ENCODE data around the gene PPA1. TPM values are rescaled to one million over a fixed set of nuclear protein-coding genes. Genes with fewer than 3 reads are reported as not detected.
"Not testable (repeated sequence)": the region's sequence is repeated elsewhere in the genome, so short reads cannot be mapped to it uniquely, and the experiment has no call there.

Gene PPA1
- total RNA-seq, 2 experiments from 2014 or later = 69.0 to 69.3 TPM

DNA sequence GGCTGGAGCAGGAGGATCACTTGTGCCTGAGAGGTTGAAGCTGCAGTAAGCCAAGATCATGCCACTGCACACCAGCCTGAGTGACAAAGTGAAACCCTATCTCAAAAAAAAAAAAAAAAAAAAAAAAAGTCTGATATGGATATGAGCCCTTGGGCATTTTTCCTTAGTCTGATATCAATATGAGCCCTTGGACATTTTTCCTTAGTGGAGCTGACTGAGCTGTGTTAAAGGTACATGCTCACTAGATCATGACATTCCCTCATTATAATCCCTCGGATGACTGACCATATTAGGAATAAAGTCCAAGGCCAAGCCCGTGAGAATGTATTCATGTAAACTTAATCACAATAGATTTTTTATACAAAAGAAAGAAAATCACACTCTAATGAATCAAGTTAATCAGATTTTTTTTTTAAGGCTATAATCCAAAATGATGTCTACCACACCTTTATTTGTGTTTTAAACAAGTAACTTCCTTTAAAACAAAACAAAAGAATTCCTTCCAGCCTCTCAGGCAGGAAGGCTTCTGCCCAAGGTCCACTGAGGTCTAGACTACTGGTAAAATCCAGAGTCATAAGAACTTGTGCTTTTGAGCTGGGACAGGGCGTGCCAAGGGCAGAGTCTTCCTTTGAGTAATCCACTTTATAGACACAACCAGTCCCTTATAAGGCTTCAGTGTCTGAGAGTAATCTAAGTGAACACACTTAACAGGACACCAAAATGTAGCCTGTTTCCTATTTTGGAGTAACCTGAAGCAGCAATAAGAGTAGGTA, 5.5 kb downstream of the PPA1 start:
- Histone ChIP-seq H3K4me3 (ENCODE audit: low read length) (no peak overlapping the region), H3K36me3 (ENCODE audit: insufficient read depth, low read length) (peaks cover 13% of the 10 kb centered on the region), H3K27ac (ENCODE audit: low read depth in 1 of 2, low read length in 2 of 2) (no peak overlapping the region), H3K27me3 (ENCODE audit: control insufficient read depth in 1 of 2, insufficient read depth in 2 of 2, low read length in 2 of 2) (no peaks in the 10 kb centered on the region), H3K9me3 (ENCODE audit: control insufficient read depth in 1 of 2, insufficient read depth in 1 of 2, low read length in 2 of 2) (no peaks in the 10 kb centered on the region), H3K4me1 (ENCODE audit: insufficient read depth, low read length) (peaks cover 17% of the 10 kb centered on the region)
- ATAC-seq (ENCODE audit: poor library complexity) = no peak
- TF ChIP-seq, protein P1, sequence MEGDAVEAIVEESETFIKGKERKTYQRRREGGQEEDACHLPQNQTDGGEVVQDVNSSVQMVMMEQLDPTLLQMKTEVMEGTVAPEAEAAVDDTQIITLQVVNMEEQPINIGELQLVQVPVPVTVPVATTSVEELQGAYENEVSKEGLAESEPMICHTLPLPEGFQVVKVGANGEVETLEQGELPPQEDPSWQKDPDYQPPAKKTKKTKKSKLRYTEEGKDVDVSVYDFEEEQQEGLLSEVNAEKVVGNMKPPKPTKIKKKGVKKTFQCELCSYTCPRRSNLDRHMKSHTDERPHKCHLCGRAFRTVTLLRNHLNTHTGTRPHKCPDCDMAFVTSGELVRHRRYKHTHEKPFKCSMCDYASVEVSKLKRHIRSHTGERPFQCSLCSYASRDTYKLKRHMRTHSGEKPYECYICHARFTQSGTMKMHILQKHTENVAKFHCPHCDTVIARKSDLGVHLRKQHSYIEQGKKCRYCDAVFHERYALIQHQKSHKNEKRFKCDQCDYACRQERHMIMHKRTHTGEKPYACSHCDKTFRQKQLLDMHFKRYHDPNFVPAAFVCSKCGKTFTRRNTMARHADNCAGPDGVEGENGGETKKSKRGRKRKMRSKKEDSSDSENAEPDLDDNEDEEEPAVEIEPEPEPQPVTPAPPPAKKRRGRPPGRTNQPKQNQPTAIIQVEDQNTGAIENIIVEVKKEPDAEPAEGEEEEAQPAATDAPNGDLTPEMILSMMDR (IDR thresholded peaks at IDR 0.05) = no peak
- Mint-ChIP-seq H3K27ac (no peak overlapping the region), H3K27me3 (no peaks in the 10 kb centered on the region), H3K4me1 (ENCODE audit: low read depth) (peaks cover 29% of the 10 kb centered on the region), H3K9me3 (no peaks in the 10 kb centered on the region), H3K36me3 (ENCODE audit: low read depth) (peaks cover 28% of the 10 kb centered on the region), H3K4me3 (no peak overlapping the region)
- intact Hi-C loops (cut with DNase I, micrococcal nuclease) = no loop called here
- no peak for DNase-seq
- CTCF ChIA-PET = interaction anchor here (0.6 kb wide), 1 partner anchor 40 kb away, joined by 3 read pairs; no protein-coding TSS in a partner anchor
- POLR2A ChIA-PET = interaction anchor here (0.6 kb wide), 1 partner anchor 88 kb away, joined by 3 read pairs; no protein-coding TSS in a partner anchor

DNA sequence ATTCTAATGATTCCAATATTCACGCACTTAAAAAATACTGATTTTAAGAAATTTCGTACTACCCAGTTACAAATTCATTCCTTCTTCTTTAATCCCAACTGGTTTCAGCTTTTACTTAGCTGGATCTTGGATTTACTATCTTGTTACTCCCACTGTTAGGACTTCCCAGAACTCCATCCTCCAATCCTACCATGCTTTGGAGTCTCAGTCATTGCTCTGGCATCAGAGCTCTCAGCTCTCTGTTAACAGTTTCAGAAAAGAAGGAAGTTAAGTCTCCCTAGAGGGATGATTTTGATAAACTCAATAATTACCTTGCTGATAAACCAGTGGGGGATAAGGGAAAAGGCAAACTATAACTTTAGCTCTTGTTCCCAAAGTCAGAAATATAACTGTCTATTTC, 9.5 kb downstream of the PPA1 start:
- no peak overlapping the region for H3K27ac Mint-ChIP-seq
- DNase-seq (no peak), ATAC-seq (ENCODE audit: poor library complexity) (no peak)
- Histone ChIP-seq H3K27me3 (ENCODE audit: control insufficient read depth in 1 of 2, insufficient read depth in 2 of 2, low read length in 2 of 2) (no peaks in the 10 kb centered on the region), H3K27ac (ENCODE audit: low read depth in 1 of 2, low read length in 2 of 2) (no peak overlapping the region), H3K9me3 (ENCODE audit: control insufficient read depth in 1 of 2, insufficient read depth in 1 of 2, low read length in 2 of 2) (no peaks in the 10 kb centered on the region), H3K4me3 (ENCODE audit: low read length) (no peak overlapping the region), H3K4me1 (ENCODE audit: insufficient read depth, low read length) (peaks cover 6% of the 10 kb centered on the region), H3K36me3 (ENCODE audit: insufficient read depth, low read length) (peaks cover 7% of the 10 kb centered on the region)
- no peaks in the 10 kb centered on the region for H3K27me3 Mint-ChIP-seq
- TF ChIP-seq, protein P1 (IDR thresholded peaks at IDR 0.05) = no peak
- POLR2A ChIA-PET = no interaction called here
- H3K36me3 Mint-ChIP-seq (ENCODE audit: low read depth) = peaks cover 19% of the 10 kb centered on the region
- H3K9me3 Mint-ChIP-seq = no peaks in the 10 kb centered on the region
- CTCF ChIA-PET = interaction anchor here (0.6 to 1.5 kb wide), 3 partner anchors 78 to 169 kb away, joined by 3 to 10 read pairs (median 4); partner anchors contain the start of gene TYSND1
- intact Hi-C loops (cut with DNase I, micrococcal nuclease) = no loop called here
- H3K4me1 Mint-ChIP-seq (ENCODE audit: low read depth) = peaks cover 24% of the 10 kb centered on the region
- H3K4me3 Mint-ChIP-seq = no peak overlapping the region

DNA sequence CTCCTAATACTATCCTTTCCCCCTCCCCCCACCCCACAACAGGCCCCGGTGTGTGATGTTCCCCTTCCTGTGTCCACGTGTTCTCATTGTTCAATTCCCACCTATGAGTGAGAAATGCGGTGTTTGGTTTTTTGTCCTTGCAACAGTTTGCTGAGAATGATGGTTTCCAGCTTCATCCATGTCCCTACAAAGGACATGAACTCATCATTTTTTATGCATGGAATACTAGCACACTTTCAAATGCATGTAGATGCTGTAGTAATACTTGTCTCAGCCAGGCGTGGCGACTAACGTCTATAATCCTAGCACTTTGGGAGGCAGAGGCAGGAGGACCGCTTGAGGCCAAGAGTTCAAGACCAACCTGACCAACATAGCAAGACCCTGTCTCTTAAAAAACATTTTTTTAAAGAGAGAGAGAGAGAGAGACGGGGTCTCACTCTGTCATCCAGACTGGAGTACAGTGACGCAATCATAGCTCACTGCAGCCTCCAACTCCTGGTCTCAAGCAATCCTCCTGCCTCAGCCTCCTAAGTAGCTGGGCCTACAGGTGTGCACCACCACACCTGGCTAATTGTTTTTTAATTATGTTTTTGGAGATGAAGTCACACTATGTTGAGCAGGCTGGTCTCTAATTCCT, 10.3 kb downstream of the PPA1 start:
- CTCF ChIA-PET = interaction anchor here (1.2 to 4.1 kb wide), 2 partner anchors 141 to 142 kb away, joined by 10 to 60 read pairs; no protein-coding TSS in a partner anchor
- H3K4me3 Mint-ChIP-seq; DNase-seq; H3K9me3 ChIP-seq (ENCODE audit: control insufficient read depth in 1 of 2, insufficient read depth in 1 of 2, low read length in 2 of 2); H3K27me3 ChIP-seq (ENCODE audit: control insufficient read depth in 1 of 2, insufficient read depth in 2 of 2, low read length in 2 of 2); POLR2A ChIA-PET; H3K27ac Mint-ChIP-seq; ATAC-seq (ENCODE audit: poor library complexity); H3K9me3 Mint-ChIP-seq; H3K4me3 ChIP-seq (ENCODE audit: low read length); intact Hi-C loops (cut with DNase I, micrococcal nuclease); H3K4me1 ChIP-seq (ENCODE audit: insufficient read depth, low read length); H3K27ac ChIP-seq (ENCODE audit: low read depth in 1 of 2, low read length in 2 of 2); H3K36me3 ChIP-seq (ENCODE audit: insufficient read depth, low read length); H3K27me3 Mint-ChIP-seq: not testable (repeated sequence)
- H3K36me3 Mint-ChIP-seq (ENCODE audit: low read depth) = peaks cover 20% of the 10 kb centered on the region
- peaks cover 21% of the 10 kb centered on the region for H3K4me1 Mint-ChIP-seq (ENCODE audit: low read depth)
